Measurements from ENCODE around the gene CCNE1.
"Not testable (repeated sequence)": the region's sequence is repeated elsewhere in the genome, so short reads cannot be mapped to it uniquely, and the experiment has no call there.

CCNE1 gene

GRCh38 chr19:29819300-29819699, 7.5 kb downstream of the CCNE1 start:
- no peak for DNase-seq

DNA sequence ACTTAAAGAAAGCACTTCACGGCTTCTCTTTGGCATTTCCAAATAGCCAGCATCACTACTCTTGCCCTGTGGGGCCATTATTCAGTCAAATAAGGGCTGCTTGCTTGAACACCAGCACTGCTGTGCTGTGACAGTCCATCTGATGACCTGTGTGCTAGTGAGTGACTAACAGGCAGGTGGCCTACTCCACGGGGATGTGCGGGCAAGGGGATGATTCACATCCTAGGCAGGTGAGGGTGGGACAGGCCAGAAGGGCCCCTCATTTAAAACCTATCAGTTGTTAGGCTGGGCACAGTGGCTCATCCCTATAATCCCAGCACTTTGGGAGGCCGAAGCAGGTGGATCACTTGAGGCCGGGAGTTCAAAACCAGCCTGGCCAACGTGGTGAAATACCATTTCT, 8.2 kb downstream of the CCNE1 start:
- DNase-seq = no peak

- DNase-seq = no peak
These were observed 12.0 kb downstream of the CCNE1 start for GRCh38 chr19:29823581-29824330.

GRCh38 chr19:29825263-29825662, 13.5 kb downstream of the CCNE1 start:
- DNase-seq = not testable (repeated sequence)

- DNase-seq = no peak
These were observed 19.3 kb downstream of the CCNE1 start for GRCh38 chr19:29831041-29831548.

GRCh38 chr19:29831686-29832085, 19.9 kb downstream of the CCNE1 start:
- no peak for DNase-seq

DNA sequence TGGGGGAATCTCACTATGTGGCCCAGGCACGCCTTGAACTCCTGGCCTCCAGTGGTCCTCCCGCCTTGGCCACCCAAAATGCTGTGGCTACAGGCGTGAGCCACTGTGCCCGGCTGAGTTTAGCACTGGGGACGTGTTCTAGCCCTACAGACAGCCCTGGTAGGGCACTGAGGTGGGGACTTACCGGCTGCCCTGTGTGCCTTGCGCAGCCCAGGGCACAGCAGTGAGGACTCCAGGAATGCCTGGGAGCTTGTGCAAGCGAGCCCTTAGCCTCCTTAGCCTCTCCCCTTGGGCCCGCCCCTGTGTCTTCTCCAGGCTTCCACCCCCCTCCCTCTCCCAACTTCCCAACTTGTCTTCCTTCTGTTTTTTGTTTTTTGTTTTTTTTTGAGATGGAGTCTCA, 21.0 kb downstream of the CCNE1 start:
- DNase-seq = no peak

DNA sequence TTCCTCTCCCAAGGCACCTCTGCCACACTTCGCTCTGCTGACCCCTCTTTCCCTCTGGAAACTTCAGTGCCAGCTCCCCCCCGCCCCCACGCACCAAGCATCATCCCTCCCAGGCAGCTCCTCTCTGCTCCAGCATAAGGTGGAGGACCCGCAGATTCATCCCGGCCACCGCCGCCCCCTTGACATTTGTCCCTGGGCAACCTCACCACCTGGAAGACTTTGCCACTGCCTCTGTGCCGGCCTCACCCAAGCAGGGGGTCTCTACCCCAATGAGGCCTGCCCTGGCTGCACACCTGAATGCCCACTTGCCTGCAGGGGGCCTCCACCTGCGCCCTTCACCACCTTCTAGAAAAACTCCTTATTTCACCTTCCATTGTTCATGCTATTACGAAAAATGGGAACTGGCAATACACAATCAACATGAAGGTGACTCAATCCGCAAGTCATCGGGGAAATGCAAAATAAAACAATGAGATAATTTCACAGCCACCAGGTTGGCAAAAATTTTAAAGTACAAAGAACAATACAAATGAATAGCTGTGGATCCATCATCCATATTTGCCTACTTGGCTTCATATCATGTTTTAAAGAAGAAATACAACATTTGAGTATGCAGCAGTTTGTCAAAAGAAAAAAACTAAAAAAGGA, 21.9 kb downstream of the CCNE1 start:
- no peak for DNase-seq

GRCh38 chr19:29834991-29835846, 23.4 kb downstream of the CCNE1 start:
- DNase-seq = no peak

- DNase-seq = no peak
These were observed 24.6 kb downstream of the CCNE1 start for GRCh38 chr19:29836409-29836825.

DNA sequence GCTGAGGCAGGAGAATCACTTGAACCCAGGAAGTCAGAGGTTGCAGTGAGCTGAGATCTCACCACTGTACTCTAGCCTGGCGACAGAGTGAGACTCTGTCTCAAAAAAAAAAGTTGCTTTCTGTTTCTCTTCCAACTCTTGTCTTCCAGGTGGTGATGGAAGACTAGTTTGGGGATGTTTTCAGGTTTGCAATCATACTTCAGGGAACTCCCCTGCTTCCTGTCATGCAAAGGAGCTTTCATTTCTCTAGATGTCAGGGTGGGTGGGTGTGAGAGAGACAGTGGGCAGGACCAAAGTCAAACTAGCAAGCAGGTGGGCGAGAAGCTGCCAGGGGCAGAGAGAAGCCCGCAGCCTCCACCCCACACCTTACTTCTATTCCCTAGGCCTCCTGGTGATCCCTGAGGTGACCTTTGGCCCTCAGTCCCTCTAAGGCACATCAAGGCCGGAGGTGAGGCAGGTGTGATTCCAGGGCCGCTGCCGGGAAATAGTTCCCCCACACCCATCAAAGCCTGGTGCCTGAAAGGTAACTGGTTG, 25.7 kb downstream of the CCNE1 start:
- no peak for DNase-seq

DNA sequence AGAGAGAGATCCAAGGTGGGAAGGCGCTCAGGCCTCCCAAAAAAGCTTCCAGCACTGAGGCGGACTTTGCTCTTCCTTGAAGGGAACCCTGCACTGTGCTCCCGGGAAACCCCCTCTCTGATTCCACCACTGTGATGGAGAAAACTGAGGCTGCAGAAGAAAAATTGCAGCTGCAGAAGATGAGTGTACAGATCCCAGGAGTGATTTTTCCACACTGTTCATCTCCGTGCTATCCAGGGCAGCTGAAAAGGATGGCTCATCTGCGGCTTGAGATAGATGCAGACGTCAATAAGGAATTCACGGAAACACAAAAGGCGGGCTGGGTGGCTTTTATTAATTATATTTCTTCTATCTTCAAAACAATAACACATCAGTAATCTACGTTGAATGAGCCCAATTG, 26.2 kb downstream of the CCNE1 start:
- DNase-seq = no peak

GRCh38 chr19:29840066-29840950, 28.5 kb downstream of the CCNE1 start:
- DNase-seq = peak; percentile 5

DNA sequence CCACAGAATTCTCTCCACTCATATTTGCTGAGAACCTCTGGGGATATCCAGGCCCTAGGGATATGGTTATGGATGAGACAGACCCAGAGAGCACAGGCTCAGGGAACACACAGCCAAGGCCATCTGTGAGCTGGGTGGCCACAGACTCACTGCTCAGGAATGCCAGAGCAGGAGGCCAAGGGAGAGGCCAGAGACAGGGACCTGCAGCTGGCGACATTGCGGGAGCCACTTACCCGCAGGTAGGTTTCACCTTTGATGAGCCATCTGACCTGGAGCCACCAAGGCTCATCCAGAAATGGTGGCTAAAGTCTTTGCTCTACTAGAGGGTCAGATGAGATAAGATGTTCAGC, 29.4 kb downstream of the CCNE1 start:
- DNase-seq = no peak

DNA sequence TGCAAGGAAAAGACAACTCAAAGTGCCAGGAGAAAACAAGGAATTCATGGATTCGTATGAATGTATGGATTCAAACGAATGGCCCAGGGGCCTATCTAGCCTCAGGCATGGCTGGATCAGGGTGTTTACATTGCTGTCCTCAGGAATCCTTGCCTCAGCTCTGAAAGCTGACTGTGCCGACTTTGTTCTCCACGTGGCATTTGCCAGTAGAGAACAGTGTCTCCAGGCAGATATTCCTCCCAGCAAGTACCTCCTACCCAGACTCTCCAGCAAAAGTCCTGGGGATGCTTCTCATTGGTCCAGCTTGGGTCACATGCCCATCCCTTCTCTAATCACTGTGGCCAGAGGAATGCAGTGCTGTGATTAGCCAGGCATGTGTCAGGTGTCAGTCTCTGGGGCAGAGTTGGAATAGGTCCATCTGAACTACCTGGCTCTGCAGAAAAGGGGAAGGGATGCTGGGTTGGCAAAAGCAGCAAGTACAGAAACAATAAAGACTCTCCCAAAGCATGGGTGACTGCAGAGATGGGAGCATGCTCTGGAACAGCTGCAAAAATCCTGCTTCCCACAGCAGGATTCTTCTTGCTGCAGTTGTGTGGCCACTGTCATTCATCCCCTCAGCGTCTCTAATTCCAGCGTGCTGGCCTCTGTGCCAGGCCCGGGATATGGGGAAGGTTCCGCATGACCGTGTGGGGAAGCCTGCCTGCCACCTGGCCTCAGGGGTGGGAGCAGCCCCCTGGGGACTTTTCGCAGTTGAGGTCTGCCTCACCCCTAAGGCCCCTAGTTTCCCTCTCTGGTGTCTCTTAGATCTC, 30.0 kb downstream of the CCNE1 start:
- no peak for DNase-seq

DNA sequence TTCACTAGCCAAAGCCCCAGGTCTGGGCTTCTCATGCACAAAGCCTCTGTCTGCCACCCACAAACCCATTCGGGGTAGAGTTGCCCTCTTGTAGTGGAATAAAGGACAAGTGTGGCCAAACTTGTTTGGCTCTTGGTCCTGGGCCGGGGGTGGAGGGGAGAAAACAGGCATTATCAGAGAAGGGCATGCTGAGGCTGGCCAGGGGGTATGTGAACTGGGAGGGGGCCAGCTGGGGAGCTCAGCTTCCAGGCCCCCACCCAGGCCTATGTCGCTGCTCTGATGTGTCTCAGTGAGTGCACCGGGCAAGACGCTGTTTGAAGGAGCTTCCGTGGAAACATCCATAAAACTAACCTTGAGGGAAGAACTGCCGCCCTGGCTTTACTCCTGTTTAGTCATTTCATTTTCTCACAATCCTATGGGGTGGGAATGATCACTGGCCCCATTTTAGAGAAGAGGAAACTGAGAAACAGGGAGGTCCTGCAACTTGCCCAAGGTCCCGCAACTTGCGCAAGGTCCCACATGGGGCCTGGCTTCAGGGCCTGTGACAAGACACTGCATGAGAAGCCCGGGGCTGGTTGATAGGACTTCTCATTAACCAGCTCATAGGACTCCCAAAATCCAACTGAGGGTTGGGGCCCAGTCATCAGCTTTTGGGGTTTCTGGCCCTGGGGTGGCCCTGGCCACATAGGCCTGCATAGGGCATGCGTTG, 30.8 kb downstream of the CCNE1 start:
- DNase-seq = no peak

GRCh38 chr19:29843180-29844051, 31.6 kb downstream of the CCNE1 start:
- no peak for DNase-seq

DNA sequence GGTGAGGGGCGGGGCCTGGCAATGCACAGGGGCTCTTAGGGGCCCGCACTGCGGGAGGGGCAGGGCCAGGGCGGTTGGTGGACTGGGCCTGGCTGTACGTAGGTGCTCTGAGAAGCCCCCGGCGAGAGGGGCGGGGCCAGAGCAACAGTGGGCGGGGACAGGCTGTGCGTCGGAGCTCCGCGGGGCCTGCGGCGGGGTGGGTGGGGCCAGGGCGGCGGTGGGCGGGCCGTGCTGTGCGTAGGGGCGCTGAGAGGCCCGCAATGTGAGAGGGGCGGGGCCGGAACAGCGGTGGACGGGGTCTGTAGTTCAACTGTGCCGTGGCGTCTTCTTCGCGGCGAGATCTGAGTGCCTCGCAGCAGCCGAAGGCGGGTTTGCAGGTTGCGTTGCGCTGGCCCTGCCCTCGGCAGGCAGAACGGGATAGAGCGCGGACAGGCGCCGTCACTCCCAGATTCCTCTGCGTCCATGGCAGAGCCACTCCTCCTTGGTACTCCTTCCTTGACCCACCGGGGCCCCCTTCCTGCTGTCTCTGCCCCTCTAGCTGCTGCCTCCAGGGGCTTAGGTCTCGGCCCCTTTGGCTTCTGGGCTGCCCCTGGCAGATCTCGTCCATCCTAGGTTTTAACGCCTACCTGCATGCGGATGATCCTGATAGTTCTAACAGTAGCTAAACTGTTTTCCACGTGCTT, 33.2 kb downstream of the CCNE1 start:
- peak; percentile 99 for DNase-seq

DNA sequence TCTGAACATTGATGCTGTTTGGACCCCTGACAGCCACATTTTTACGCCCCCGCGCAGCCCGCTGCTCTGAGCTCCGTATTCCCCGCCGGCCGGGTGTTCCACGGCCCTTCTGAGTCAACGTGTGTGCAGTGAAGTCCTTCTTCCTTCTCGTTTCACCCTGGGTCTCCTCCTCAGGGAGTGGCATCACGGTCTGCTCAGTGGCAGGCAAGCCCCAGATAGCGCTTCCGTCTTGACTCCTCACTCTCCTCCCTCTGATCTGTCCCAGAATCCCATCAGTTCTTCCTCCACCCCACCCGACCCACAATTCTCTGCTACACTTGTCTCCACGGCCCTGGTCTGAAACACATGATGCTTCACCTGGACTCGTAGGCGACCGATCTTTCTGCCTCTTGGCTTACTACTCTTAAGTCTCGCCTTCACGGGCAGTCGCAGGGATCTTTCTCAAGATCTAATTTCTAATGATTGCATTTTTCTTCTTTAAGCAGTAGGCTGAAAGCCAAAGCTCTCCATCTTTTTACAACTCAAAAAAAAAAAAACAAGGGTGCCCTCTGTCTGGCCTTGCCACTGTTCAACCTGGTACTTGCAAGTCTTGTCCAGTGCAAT, 33.9 kb downstream of the CCNE1 start:
- DNase-seq = peak; percentile 76

All from NCI-H2171 treated with DMSO at 0.1 percent for 48 hours (cell line).